Gastrocnemius medialis (tissue), 4 donors: ENCODE measurements around the gene SRM.
"Not testable (repeated sequence)": the region's sequence is repeated elsewhere in the genome, so short reads cannot be mapped to it uniquely, and the experiment has no call there.

Experiments
- CTCF ChIP-seq, 5 experiments: fragments of 450-650 bp in 3 of 5; fragments of 200-600 bp in 2 of 5; sonication (generic) in 2 of 5; IDR thresholded peaks in 4 of 5; conservative IDR thresholded peaks in 1 of 5; 1 replicate in 4 of 5; 2 replicates in 1 of 5; pipeline ENCODE4 v1.5.1; 2016 to 2019; ENCODE audit warnings: antibody characterized with exemption in 5 of 5, mild to moderate bottlenecking in 3 of 5, moderate library complexity in 3 of 5
- POLR2A ChIP-seq, 2 donors: fragments of 450-650 bp; IDR thresholded peaks; one replicate each; pipeline ENCODE4 v1.6.1; 2017; ENCODE audit warnings: antibody characterized with exemption in 2 of 2, mild to moderate bottlenecking in 2 of 2, moderate library complexity in 2 of 2

GRCh38 chr1:11040105-11040429 lies 19.8 kb downstream of the SRM start:
- TF ChIP-seq CTCF (IDR thresholded peaks at IDR 0.05 in 4 of 5, conservative IDR thresholded peaks at IDR 0.05 in 1 of 5); POLR2A (IDR thresholded peaks at IDR 0.05): not testable (repeated sequence)
